Measurements from ENCODE around the gene WSB1. TPM values are rescaled to one million over a fixed set of nuclear protein-coding genes. Genes with fewer than 3 reads are reported as not detected.

Gene WSB1
- total RNA-seq, 1 experiment from 2014 or later, result 157 TPM

GRCh38 chr17:27294689-27295630 is 1.0 kb downstream of the WSB1 start:
- Histone ChIP-seq H3K27me3 (replicated peaks; ENCODE audit: control insufficient read depth, insufficient read depth, low read length) (no peaks in the 10 kb centered on the region), H3K36me3 (ENCODE audit: control insufficient read depth, insufficient read depth, low read length) (peaks cover 1% of the 10 kb centered on the region; the same call in 1 of the 2 replicates), H3K4me3 (ENCODE audit: low read depth, low read length) (peak overlapping the region; percentile 100), H3K4me1 (peaks cover 13% of the 10 kb centered on the region), H3K9me3 (no peaks in the 10 kb centered on the region)
- TSS peak; percentile 53 for BruUV-seq (replicated peaks)
- intact Hi-C loops (cut with micrococcal nuclease; ENCODE audit: unreplicated experiment), result loop anchor here (1.0 to 2.0 kb wide), 4 partner anchors 20 to 50 kb away; no protein-coding TSS in a partner anchor
- no peaks in the 10 kb centered on the region for H3K9me3 Mint-ChIP-seq (ENCODE audit: unreplicated experiment)
- TF ChIP-seq, protein P1, sequence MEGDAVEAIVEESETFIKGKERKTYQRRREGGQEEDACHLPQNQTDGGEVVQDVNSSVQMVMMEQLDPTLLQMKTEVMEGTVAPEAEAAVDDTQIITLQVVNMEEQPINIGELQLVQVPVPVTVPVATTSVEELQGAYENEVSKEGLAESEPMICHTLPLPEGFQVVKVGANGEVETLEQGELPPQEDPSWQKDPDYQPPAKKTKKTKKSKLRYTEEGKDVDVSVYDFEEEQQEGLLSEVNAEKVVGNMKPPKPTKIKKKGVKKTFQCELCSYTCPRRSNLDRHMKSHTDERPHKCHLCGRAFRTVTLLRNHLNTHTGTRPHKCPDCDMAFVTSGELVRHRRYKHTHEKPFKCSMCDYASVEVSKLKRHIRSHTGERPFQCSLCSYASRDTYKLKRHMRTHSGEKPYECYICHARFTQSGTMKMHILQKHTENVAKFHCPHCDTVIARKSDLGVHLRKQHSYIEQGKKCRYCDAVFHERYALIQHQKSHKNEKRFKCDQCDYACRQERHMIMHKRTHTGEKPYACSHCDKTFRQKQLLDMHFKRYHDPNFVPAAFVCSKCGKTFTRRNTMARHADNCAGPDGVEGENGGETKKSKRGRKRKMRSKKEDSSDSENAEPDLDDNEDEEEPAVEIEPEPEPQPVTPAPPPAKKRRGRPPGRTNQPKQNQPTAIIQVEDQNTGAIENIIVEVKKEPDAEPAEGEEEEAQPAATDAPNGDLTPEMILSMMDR (IDR thresholded peaks at IDR 0.05; ENCODE audit: insufficient read depth in 1 of 2, low read depth in 1 of 2, low read length in 1 of 2, severe bottlenecking in 1 of 2, unreplicated experiment in 1 of 2), result no peak
- H3K4me3 Mint-ChIP-seq (ENCODE audit: unreplicated experiment), result peak overlapping the region; percentile 98
- H3K27ac Mint-ChIP-seq (ENCODE audit: unreplicated experiment), result peak overlapping the region; percentile 97
- H3K4me1 Mint-ChIP-seq (ENCODE audit: low read depth, unreplicated experiment), result peaks cover 33% of the 10 kb centered on the region
- CTCF ChIA-PET, result interaction anchor here (1.0 to 2.9 kb wide), 7 partner anchors 9 to 59 kb away, joined by 3 to 19 read pairs (median 6); no protein-coding TSS in a partner anchor
- no peaks in the 10 kb centered on the region for H3K27me3 Mint-ChIP-seq (ENCODE audit: insufficient read depth, unreplicated experiment)
- POLR2A ChIA-PET, result interaction anchor here (0.7 to 2.8 kb wide), 10 partner anchors 9 to 58 kb away, joined by 3 to 23 read pairs (median 8); no protein-coding TSS in a partner anchor
- H3K36me3 Mint-ChIP-seq (ENCODE audit: insufficient read depth, unreplicated experiment), result peaks cover 42% of the 10 kb centered on the region
- peak; percentile 63 to 72 for DNase-seq

- Histone ChIP-seq H3K4me1 (peaks cover 13% of the 10 kb centered on the region), H3K36me3 (ENCODE audit: control insufficient read depth, insufficient read depth, low read length) (peaks cover 1% of the 10 kb centered on the region; the same call in 1 of the 2 replicates), H3K4me3 (ENCODE audit: low read depth, low read length) (peak overlapping the region; percentile 100), H3K27me3 (replicated peaks; ENCODE audit: control insufficient read depth, insufficient read depth, low read length) (no peaks in the 10 kb centered on the region), H3K9me3 (no peaks in the 10 kb centered on the region)
- ChIA-PET POLR2A (interaction anchor here (2.8 kb wide), 1 partner anchor 37 kb away, joined by 20 read pairs; no protein-coding TSS in a partner anchor), CTCF (interaction anchor here (0.9 to 2.9 kb wide), 2 partner anchors 50 to 60 kb away, joined by 3 to 16 read pairs; no protein-coding TSS in a partner anchor)
- BruUV-seq (replicated peaks), result no TSS peak
- no peak for DNase-seq
- Mint-ChIP-seq H3K4me3 (ENCODE audit: unreplicated experiment) (peak overlapping the region; percentile 98), H3K9me3 (ENCODE audit: unreplicated experiment) (no peaks in the 10 kb centered on the region), H3K36me3 (ENCODE audit: insufficient read depth, unreplicated experiment) (peaks cover 42% of the 10 kb centered on the region), H3K27me3 (ENCODE audit: insufficient read depth, unreplicated experiment) (no peaks in the 10 kb centered on the region), H3K4me1 (ENCODE audit: low read depth, unreplicated experiment) (peaks cover 33% of the 10 kb centered on the region), H3K27ac (ENCODE audit: unreplicated experiment) (peak overlapping the region; percentile 97)
- TF ChIP-seq, protein P1 (IDR thresholded peaks at IDR 0.05; ENCODE audit: insufficient read depth in 1 of 2, low read depth in 1 of 2, low read length in 1 of 2, severe bottlenecking in 1 of 2, unreplicated experiment in 1 of 2), result no peak
- intact Hi-C loops (cut with micrococcal nuclease; ENCODE audit: unreplicated experiment), result loop anchor here (2.0 kb wide), 1 partner anchor 19 kb away; no protein-coding TSS in a partner anchor
Measured at GRCh38 chr17:27295945-27296344, 2.0 kb downstream of the WSB1 start.

GRCh38 chr17:27296428-27296979 is 2.6 kb downstream of the WSB1 start:
- Mint-ChIP-seq H3K27ac (ENCODE audit: unreplicated experiment) (peak overlapping the region; percentile 97), H3K27me3 (ENCODE audit: insufficient read depth, unreplicated experiment) (no peaks in the 10 kb centered on the region), H3K36me3 (ENCODE audit: insufficient read depth, unreplicated experiment) (peaks cover 48% of the 10 kb centered on the region), H3K4me3 (ENCODE audit: unreplicated experiment) (peak overlapping the region; percentile 98), H3K4me1 (ENCODE audit: low read depth, unreplicated experiment) (peaks cover 33% of the 10 kb centered on the region), H3K9me3 (ENCODE audit: unreplicated experiment) (no peaks in the 10 kb centered on the region)
- BruUV-seq (replicated peaks), result no TSS peak
- intact Hi-C loops (cut with micrococcal nuclease; ENCODE audit: unreplicated experiment), result no loop called here
- H3K4me1 ChIP-seq, result peaks cover 18% of the 10 kb centered on the region
- no peaks in the 10 kb centered on the region for H3K27me3 ChIP-seq (replicated peaks; ENCODE audit: control insufficient read depth, insufficient read depth, low read length)
- CTCF ChIA-PET, result interaction anchor here (0.9 to 2.9 kb wide), 2 partner anchors 51 to 60 kb away, joined by 3 to 16 read pairs; no protein-coding TSS in a partner anchor
- H3K4me3 ChIP-seq (ENCODE audit: low read depth, low read length), result peak overlapping the region; percentile 100; the same call in 1 of the 2 replicates
- POLR2A ChIA-PET, result no interaction called here
- H3K9me3 ChIP-seq, result no peaks in the 10 kb centered on the region
- H3K36me3 ChIP-seq (ENCODE audit: control insufficient read depth, insufficient read depth, low read length), result peaks cover 1% of the 10 kb centered on the region; the same call in 1 of the 2 replicates
- no peak for DNase-seq
- TF ChIP-seq, protein P1 (IDR thresholded peaks at IDR 0.05; ENCODE audit: insufficient read depth in 1 of 2, low read depth in 1 of 2, low read length in 1 of 2, severe bottlenecking in 1 of 2, unreplicated experiment in 1 of 2), result no peak
